ENCODE measurements around the gene IRF4.

GRCh38 chr6:397056-397455 lies 5.5 kb downstream of the IRF4 start:
- TF ChIP-seq CTCF (conservative IDR thresholded peaks at IDR 0.05; ENCODE audit: low read length) (no peak), EZH2phosphoT487 (IDR thresholded peaks at IDR 0.05; ENCODE audit: borderline replicate concordance) (no peak)

Measured in Loucy (cell line).